ENCODE measurements around the gene ZNF638. TPM values are rescaled to one million over a fixed set of nuclear protein-coding genes. Genes with fewer than 3 reads are reported as not detected.

ZNF638 gene
- total RNA-seq, 1 experiment from 2014 or later = 108 TPM

DNA sequence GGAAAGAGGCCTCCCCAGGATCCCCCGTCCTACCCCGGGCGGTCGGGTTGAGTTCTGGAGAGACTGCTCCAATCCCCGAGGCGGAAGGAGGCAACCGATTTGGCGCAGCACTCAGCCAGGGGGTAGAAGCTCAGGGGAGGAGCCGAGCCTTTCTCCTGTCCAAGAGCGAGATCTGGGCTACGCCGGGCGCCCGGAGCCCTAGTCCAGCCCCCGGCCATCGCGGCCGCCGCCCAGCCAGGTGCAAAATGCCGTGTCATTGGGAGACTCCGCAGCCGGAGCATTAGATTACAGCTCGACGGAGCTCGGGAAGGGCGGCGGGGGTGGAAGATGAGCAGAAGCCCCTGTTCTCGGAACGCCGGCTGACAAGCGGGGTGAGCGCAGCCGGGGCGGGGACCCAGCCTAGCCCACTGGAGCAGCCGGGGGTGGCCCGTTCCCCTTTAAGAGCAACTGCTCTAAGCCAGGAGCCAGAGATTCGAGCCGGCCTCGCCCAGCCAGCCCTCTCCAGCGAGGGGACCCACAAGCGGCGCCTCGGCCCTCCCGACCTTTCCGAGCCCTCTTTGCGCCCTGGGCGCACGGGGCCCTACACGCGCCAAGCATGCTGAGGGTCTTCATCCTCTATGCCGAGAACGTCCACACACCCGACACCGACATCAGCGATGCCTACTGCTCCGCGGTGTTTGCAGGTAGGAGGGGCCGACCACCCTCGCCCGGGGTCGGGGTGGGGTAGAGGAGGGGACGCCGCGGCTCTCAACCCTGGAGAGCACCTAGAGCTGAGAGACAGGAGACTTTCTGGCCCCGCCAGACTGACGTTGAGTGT, 122.0 kb downstream of the ZNF638 start, which contains the start of gene DYSF:
Gene DYSF, plus strand, starts transcription at position 158 of the 817 bp plus-strand sequence.
- H3K4me2 ChIP-seq (ENCODE audit: low read length) = peak within 1 kb of the TSS; percentile 21; the same call in 1 of the 2 replicates
- intact Hi-C loops (cut with micrococcal nuclease) = no loop called here
- no peaks in the 10 kb centered on the region for H3K9me2 ChIP-seq (ENCODE audit: insufficient read depth)
- DNase-seq (ENCODE audit: low read depth, low spot score) = no peak
- CTCF ChIA-PET = interaction anchor here (2.4 kb wide), 1 partner anchor 7 kb away, joined by 8 read pairs; no protein-coding TSS in a partner anchor
- H2AFZ ChIP-seq (ENCODE audit: low read depth, low read length, poor library complexity, severe bottlenecking) = no peak within 1 kb of the TSS
- no peaks in the 10 kb centered on the region for H3K36me3 ChIP-seq (ENCODE audit: control insufficient read depth in 1 of 2, insufficient read depth in 2 of 2, low read length in 2 of 2)
- H3K79me2 ChIP-seq (ENCODE audit: insufficient read depth, low read length) = no peaks in the 10 kb centered on the region
- no peaks in the 10 kb centered on the region for H4K20me1 ChIP-seq (ENCODE audit: insufficient read depth)
- no peak within 1 kb of the TSS for H3K4me3 ChIP-seq (replicated peaks in 1 of 2; ENCODE audit: low read depth in 1 of 2, low read length in 2 of 2)
- RAD21 ChIA-PET (ENCODE audit: low non-redundant PET in 1 of 2, low total read pairs in 2 of 2, uncharacterized antibody in 2 of 2, unreplicated experiment in 2 of 2) = no interaction called here
- no peak within 1 kb of the TSS for H3K27ac ChIP-seq (ENCODE audit: low read depth, low read length)
- no peaks in the 10 kb centered on the region for H3K27me3 ChIP-seq (ENCODE audit: insufficient read depth, low read length)
- no peak within 1 kb of the TSS for H3K9ac ChIP-seq (ENCODE audit: low read length)
- H3K9me3 ChIP-seq (ENCODE audit: control insufficient read depth in 1 of 2, insufficient read depth in 1 of 2, low read depth in 1 of 2, low read length in 2 of 2) = no peaks in the 10 kb centered on the region
- TF ChIP-seq FOSL1 (IDR thresholded peaks at IDR 0.05; ENCODE audit: low read depth) (no peak), SIN3A (IDR thresholded peaks at IDR 0.05; ENCODE audit: low read depth) (no peak), SRF (IDR thresholded peaks at IDR 0.05; ENCODE audit: low read depth) (no peak), RAD21 (IDR thresholded peaks at IDR 0.05; ENCODE audit: low read depth) (no peak), EZH2 (IDR thresholded peaks at IDR 0.05) (no peak), EZH2phosphoT487 (IDR thresholded peaks at IDR 0.05; ENCODE audit: borderline replicate concordance) (no peak), ZNF274 (IDR thresholded peaks at IDR 0.05; ENCODE audit: low read depth, low read length) (no peak), CEBPB (IDR thresholded peaks at IDR 0.05; ENCODE audit: low read depth) (no peak), JUND (IDR thresholded peaks at IDR 0.05) (no peak), ZFX (IDR thresholded peaks at IDR 0.05) (no peak), ELF1 (IDR thresholded peaks at IDR 0.05; ENCODE audit: borderline replicate concordance, low read depth) (no peak), EGR1 (IDR thresholded peaks at IDR 0.05; ENCODE audit: low read depth) (no peak)
- TF ChIP-seq, protein P1, sequence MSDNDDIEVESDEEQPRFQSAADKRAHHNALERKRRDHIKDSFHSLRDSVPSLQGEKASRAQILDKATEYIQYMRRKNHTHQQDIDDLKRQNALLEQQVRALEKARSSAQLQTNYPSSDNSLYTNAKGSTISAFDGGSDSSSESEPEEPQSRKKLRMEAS (IDR thresholded peaks at IDR 0.05) = no peak
- TF ChIP-seq, protein P2, sequence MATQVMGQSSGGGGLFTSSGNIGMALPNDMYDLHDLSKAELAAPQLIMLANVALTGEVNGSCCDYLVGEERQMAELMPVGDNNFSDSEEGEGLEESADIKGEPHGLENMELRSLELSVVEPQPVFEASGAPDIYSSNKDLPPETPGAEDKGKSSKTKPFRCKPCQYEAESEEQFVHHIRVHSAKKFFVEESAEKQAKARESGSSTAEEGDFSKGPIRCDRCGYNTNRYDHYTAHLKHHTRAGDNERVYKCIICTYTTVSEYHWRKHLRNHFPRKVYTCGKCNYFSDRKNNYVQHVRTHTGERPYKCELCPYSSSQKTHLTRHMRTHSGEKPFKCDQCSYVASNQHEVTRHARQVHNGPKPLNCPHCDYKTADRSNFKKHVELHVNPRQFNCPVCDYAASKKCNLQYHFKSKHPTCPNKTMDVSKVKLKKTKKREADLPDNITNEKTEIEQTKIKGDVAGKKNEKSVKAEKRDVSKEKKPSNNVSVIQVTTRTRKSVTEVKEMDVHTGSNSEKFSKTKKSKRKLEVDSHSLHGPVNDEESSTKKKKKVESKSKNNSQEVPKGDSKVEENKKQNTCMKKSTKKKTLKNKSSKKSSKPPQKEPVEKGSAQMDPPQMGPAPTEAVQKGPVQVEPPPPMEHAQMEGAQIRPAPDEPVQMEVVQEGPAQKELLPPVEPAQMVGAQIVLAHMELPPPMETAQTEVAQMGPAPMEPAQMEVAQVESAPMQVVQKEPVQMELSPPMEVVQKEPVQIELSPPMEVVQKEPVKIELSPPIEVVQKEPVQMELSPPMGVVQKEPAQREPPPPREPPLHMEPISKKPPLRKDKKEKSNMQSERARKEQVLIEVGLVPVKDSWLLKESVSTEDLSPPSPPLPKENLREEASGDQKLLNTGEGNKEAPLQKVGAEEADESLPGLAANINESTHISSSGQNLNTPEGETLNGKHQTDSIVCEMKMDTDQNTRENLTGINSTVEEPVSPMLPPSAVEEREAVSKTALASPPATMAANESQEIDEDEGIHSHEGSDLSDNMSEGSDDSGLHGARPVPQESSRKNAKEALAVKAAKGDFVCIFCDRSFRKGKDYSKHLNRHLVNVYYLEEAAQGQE (IDR thresholded peaks at IDR 0.05; ENCODE audit: low read depth) = no peak
- POLR2A ChIA-PET = no interaction called here
- no TSS peak for BruUV-seq (replicated peaks)
- ATAC-seq = no peak
- H3K4me1 ChIP-seq (ENCODE audit: control insufficient read depth in 1 of 2, insufficient read depth in 2 of 2, low read length in 2 of 2) = peaks cover 5 to 14% of the 10 kb centered on the region in 2 experiments; a peak in 3 of 4 replicates
